Thyroid gland (tissue), 4 donors: ENCODE results near the gene ANKHD1. TPM values are rescaled to one million over a fixed set of nuclear protein-coding genes. Genes with fewer than 3 reads are reported as not detected.

Source experiments
- DNase-seq, 2 donors: peaks; one replicate each; pipeline ENCODE4 v3.0.0-alpha.2; 2019
- H3K27ac ChIP-seq, 3 donors: fragments of 200-600 bp; sonication (generic); 1 replicate in 2 of 3; 2 replicates in 1 of 3; pipeline ENCODE4 v1.5.1; 2016 to 2019; ENCODE audit warnings: mild to moderate bottlenecking in 1 of 3, moderate library complexity in 1 of 3
- H3K27me3 ChIP-seq: fragments of 200-600 bp; sonication (generic); one replicate; pipeline ENCODE4 v1.5.1; 2019
- H3K36me3 ChIP-seq, 2 donors: fragments of 200-600 bp; sonication (generic); one replicate each; pipeline ENCODE4 v1.5.1; 2016 to 2019
- H3K4me1 ChIP-seq, 2 donors: fragments of 200-600 bp; sonication (generic); one replicate each; pipeline ENCODE4 v1.5.1; 2017 to 2019
- H3K4me3 ChIP-seq, 3 donors: fragments of 200-600 bp; sonication (generic); replicated peaks in 1 of 3; 1 replicate in 2 of 3; 2 replicates in 1 of 3; pipeline ENCODE4 v1.5.1; 2016; ENCODE audit warnings: mild to moderate bottlenecking in 1 of 3
- H3K9me3 ChIP-seq: fragments of 200-600 bp; sonication (generic); one replicate; pipeline ENCODE4 v1.5.1; 2017
- CTCF ChIP-seq, 6 experiments: fragments of 200-600 bp in 3 of 6; fragments of 450-650 bp in 3 of 6; sonication (generic) in 3 of 6; IDR thresholded peaks; one replicate each; pipeline ENCODE4 v1.5.1; 2016 to 2019; ENCODE audit warnings: antibody characterized with exemption in 6 of 6, mild to moderate bottlenecking in 2 of 6, inconsistent platforms in 1 of 6, moderate library complexity in 1 of 6
- POLR2A ChIP-seq, 2 donors: fragments of 450-650 bp; IDR thresholded peaks; one replicate each; pipeline ENCODE4 v1.6.1; 2017; ENCODE audit warnings: antibody characterized with exemption in 2 of 2, mild to moderate bottlenecking in 2 of 2, moderate library complexity in 1 of 2
- WGBS, 2 donors: methylation state at CpG; one replicate each; pipeline ENCODE4 v1.1.5; 2017; 5-methylcytosine and 5-hydroxymethylcytosine counted together
- intact Hi-C: fragments of 100-400 bp; cut with DNase I; formaldehyde crosslinking; loops from one replicate; pipeline ENCODE4 v1.15.1; 2023
- total RNA-seq, 4 donors: library from RNA; depleted of rRNA; stranded (reverse); fragments of >200 nt; gene quantifications; one replicate each; pipeline ENCODE4 v1.2.3, GENCODE V29; 2016

Gene ANKHD1
- total RNA-seq, 4 donors from 2014 or later: 148 to 247 (median 163) TPM

GRCh38 chr5:140383300-140383699 lies 18.3 kb upstream of the ANKHD1 start:
- Histone ChIP-seq H3K9me3 (no peaks in the 10 kb centered on the region), H3K27ac (no peak overlapping the region), H3K4me1 (no peaks in the 10 kb centered on the region), H3K27me3 (no peaks in the 10 kb centered on the region), H3K4me3 (no peak overlapping the region), H3K36me3 (no peaks in the 10 kb centered on the region)
- WGBS, 2 donors: 72 to 76% methylated on average over 2 of the region's 2 CpGs
- no peak for DNase-seq
- intact Hi-C loops: no loop called here
- TF ChIP-seq POLR2A (IDR thresholded peaks at IDR 0.05): no peak
- no peak for TF ChIP-seq CTCF (IDR thresholded peaks at IDR 0.05)

DNA sequence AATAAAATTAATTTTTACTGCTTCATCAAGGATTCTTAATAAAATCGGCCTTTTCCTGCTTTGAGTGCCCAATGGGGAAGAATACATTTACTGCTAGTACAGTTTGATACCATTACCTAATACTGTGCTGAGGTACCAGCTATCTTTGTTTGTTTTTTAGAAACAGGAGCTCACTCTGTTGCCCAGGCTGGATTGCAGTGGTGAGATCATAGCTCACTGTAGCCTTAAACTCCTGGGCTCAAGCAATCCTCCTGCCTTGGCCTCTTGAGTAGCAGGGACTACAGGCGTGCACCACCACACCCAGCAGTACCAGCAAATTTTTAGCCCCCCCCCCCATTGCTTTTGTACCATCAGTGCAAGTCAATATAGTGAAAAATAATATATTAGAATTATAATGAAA lies 13.6 kb upstream of the ANKHD1 start:
- intact Hi-C loops: no loop called here
- Histone ChIP-seq H3K4me3 (no peak overlapping the region), H3K36me3 (no peaks in the 10 kb centered on the region), H3K27ac (no peak overlapping the region), H3K4me1 (no peaks in the 10 kb centered on the region), H3K9me3 (no peaks in the 10 kb centered on the region), H3K27me3 (no peaks in the 10 kb centered on the region)
- no peak for DNase-seq
- TF ChIP-seq CTCF (IDR thresholded peaks at IDR 0.05) (no peak), POLR2A (IDR thresholded peaks at IDR 0.05) (no peak)
- 92 to 96% methylated on average over 2 of the region's 2 CpGs for WGBS, 2 donors

DNA sequence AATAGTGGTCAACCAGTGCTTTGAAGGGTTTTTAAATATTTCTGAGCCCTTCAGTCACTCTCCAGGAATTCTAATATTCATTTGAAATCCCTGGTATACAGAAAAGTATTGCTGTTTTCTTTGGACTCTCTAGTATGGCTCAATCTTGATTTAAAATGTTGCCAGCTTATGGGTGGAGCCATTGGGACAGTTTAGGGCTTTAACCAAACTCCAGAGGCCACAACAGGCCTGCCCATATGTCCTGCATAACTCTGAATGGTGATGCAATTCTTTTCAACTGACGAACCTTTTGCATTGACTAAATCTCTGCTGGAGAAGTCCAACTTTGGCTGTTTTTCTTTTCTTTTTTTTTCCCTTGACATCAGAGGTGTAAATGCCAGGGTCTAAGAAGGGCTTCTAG lies 10.3 kb upstream of the ANKHD1 start:
- no peaks in the 10 kb centered on the region for H3K36me3 ChIP-seq
- no peak for DNase-seq
- H3K27me3 ChIP-seq: no peaks in the 10 kb centered on the region
- intact Hi-C loops: no loop called here
- H3K9me3 ChIP-seq: no peaks in the 10 kb centered on the region
- TF ChIP-seq POLR2A (IDR thresholded peaks at IDR 0.05): no peak
- TF ChIP-seq CTCF (IDR thresholded peaks at IDR 0.05): no peak
- no peaks in the 10 kb centered on the region for H3K4me1 ChIP-seq
- 85 to 87% methylated on average over 1 of the region's 1 CpG for WGBS, 2 donors
- no peak overlapping the region for H3K27ac ChIP-seq
- no peak overlapping the region for H3K4me3 ChIP-seq

GRCh38 chr5:140391732-140392131 lies 9.9 kb upstream of the ANKHD1 start:
- Histone ChIP-seq H3K4me3 (no peak overlapping the region), H3K36me3 (no peaks in the 10 kb centered on the region), H3K4me1 (no peaks in the 10 kb centered on the region), H3K9me3 (no peaks in the 10 kb centered on the region), H3K27me3 (no peaks in the 10 kb centered on the region), H3K27ac (no peak overlapping the region)
- WGBS, 2 donors: 86 to 100% methylated on average over 1 of the region's 1 CpG
- DNase-seq: no peak
- intact Hi-C loops: no loop called here
- TF ChIP-seq POLR2A (IDR thresholded peaks at IDR 0.05) (no peak), CTCF (IDR thresholded peaks at IDR 0.05) (no peak)

DNA sequence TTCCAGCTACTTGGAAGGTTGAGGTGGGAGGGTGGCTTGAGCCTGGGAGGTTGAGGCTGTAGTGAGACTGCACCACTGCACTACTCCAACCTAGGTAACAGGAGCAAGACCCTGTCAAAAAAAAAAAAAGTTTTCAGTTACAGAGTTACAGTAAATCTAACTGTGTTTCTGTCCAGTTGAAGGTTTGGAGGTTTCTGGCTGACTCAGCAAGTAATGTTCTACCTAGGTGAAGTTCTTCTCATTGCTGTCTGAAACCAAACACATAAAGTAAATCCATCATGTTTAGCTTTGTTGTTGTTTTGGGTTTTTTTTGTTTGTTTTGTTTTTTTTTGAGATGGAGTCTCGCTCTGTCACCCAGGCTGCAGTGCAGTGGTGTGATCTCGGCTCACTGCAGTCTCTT lies 7.9 kb upstream of the ANKHD1 start:
- H3K4me3 ChIP-seq: no peak overlapping the region
- H3K36me3 ChIP-seq: no peaks in the 10 kb centered on the region
- no peaks in the 10 kb centered on the region for H3K27me3 ChIP-seq
- WGBS, 2 donors: 96 to 100% methylated on average over 2 of the region's 2 CpGs
- intact Hi-C loops: no loop called here
- DNase-seq: no peak
- H3K4me1 ChIP-seq: no peaks in the 10 kb centered on the region
- H3K9me3 ChIP-seq: no peaks in the 10 kb centered on the region
- TF ChIP-seq POLR2A (IDR thresholded peaks at IDR 0.05) (no peak), CTCF (IDR thresholded peaks at IDR 0.05) (no peak)
- H3K27ac ChIP-seq: no peak overlapping the region
